H9 (cell line): Measurements from ENCODE around the gene MAML3. TPM values are rescaled to one million over a fixed set of nuclear protein-coding genes. Genes with fewer than 3 reads are reported as not detected.

Source experiments
- DNase-seq: peaks from one replicate; pipeline ENCODE4 v3.0.0-alpha.2; 2017
- H2AFZ ChIP-seq: one replicate; pipeline ENCODE4 v1.6.1; 2013; ENCODE audit warnings: mild to moderate bottlenecking, low read length, control low read depth, moderate library complexity
- H2AK5ac ChIP-seq: 2 replicates; pipeline ENCODE4 v1.6.1; 2013; ENCODE audit warnings: low read length, control low read depth, mixed read lengths; ENCODE audit not compliant: insufficient read length
- H2BK120ac ChIP-seq: one replicate; pipeline ENCODE4 v1.6.1; 2013; ENCODE audit warnings: low read depth, mild to moderate bottlenecking, low read length, control low read depth, inconsistent platforms; ENCODE audit not compliant: poor library complexity, severe bottlenecking
- H2BK12ac ChIP-seq: 2 replicates; pipeline ENCODE4 v1.6.1; 2013; ENCODE audit warnings: low read length, control low read depth, mixed read lengths, low read depth; ENCODE audit not compliant: insufficient read length
- H2BK15ac ChIP-seq: 2 replicates; pipeline ENCODE4 v1.6.1; 2013; ENCODE audit warnings: low read depth, low read length, control low read depth
- H2BK20ac ChIP-seq: one replicate; pipeline ENCODE4 v1.6.1; 2013; ENCODE audit warnings: low read depth, mild to moderate bottlenecking, low read length, control low read depth, inconsistent platforms; ENCODE audit not compliant: poor library complexity, severe bottlenecking
- H2BK5ac ChIP-seq: 2 replicates; pipeline ENCODE4 v1.6.1; 2013; ENCODE audit warnings: low read length, control low read depth, mixed read lengths; ENCODE audit not compliant: insufficient read length
- H3K14ac ChIP-seq: 2 replicates; pipeline ENCODE4 v1.6.1; 2013; ENCODE audit warnings: low read length, control low read depth; ENCODE audit not compliant: insufficient read depth
- H3K18ac ChIP-seq: 2 replicates; pipeline ENCODE4 v1.6.1; 2013; ENCODE audit warnings: low read depth, mild to moderate bottlenecking, mixed read lengths, low read length, control low read depth; ENCODE audit not compliant: insufficient read length
- H3K23ac ChIP-seq: 2 replicates; pipeline ENCODE4 v1.6.1; 2013; ENCODE audit warnings: low read length, control low read depth, mixed read lengths, low read depth; ENCODE audit not compliant: insufficient read length
- H3K23me2 ChIP-seq: 2 replicates; pipeline ENCODE4 v1.6.1; 2013; ENCODE audit warnings: low read depth, mild to moderate bottlenecking, mixed read lengths, low read length, control low read depth; ENCODE audit not compliant: insufficient read length, poor library complexity, severe bottlenecking
- H3K27ac ChIP-seq: 2 replicates; pipeline ENCODE4 v1.5.1; 2013; ENCODE audit warnings: low read length, control low read depth, mixed read lengths, low read depth; ENCODE audit not compliant: insufficient read length
- H3K27me3 ChIP-seq: 2 replicates; pipeline ENCODE4 v1.6.1; 2013; ENCODE audit warnings: low read length, control low read depth, inconsistent platforms; ENCODE audit not compliant: insufficient read depth
- H3K4ac ChIP-seq: 2 replicates; pipeline ENCODE4 v1.6.1; 2013; ENCODE audit warnings: low read depth, mild to moderate bottlenecking, control low read depth, inconsistent platforms, low read length, moderate library complexity
- H3K4me1 ChIP-seq: 2 replicates; pipeline ENCODE4 v1.6.1; 2013; ENCODE audit warnings: low read length, control low read depth, inconsistent platforms; ENCODE audit not compliant: insufficient read depth
- H3K4me2 ChIP-seq: 2 replicates; pipeline ENCODE4 v1.6.1; 2013; ENCODE audit warnings: low read length, control low read depth, mixed read lengths; ENCODE audit not compliant: insufficient read length, insufficient read depth
- H3K56ac ChIP-seq: 2 replicates; pipeline ENCODE4 v1.6.1; 2013; ENCODE audit warnings: low read depth, mild to moderate bottlenecking, mixed read lengths, low read length, control low read depth; ENCODE audit not compliant: insufficient read length
- H3K79me1 ChIP-seq: 2 replicates; pipeline ENCODE4 v1.6.1; 2013; ENCODE audit warnings: low read depth, mild to moderate bottlenecking, moderate library complexity, low read length, control low read depth, inconsistent platforms; ENCODE audit not compliant: insufficient read depth, poor library complexity, severe bottlenecking
- H3K79me2 ChIP-seq: 2 replicates; pipeline ENCODE4 v1.6.1; 2013; ENCODE audit warnings: low read length, control low read depth, inconsistent platforms; ENCODE audit not compliant: insufficient read depth
- H3K9ac ChIP-seq: 2 replicates; pipeline ENCODE4 v1.6.1; 2013; ENCODE audit warnings: low read length, control low read depth, mixed read lengths; ENCODE audit not compliant: insufficient read length; ENCODE audit errors: extremely low read depth
- H3K9me3 ChIP-seq: one replicate; pipeline ENCODE4 v1.6.1; 2013; ENCODE audit warnings: low read depth, low read length, inconsistent platforms; ENCODE audit not compliant: control insufficient read depth
- H3T11ph ChIP-seq: one replicate; pipeline ENCODE4 v1.6.1; 2013; ENCODE audit warnings: mild to moderate bottlenecking, low read length, control low read depth, inconsistent platforms
- H4K20me1 ChIP-seq: one replicate; pipeline ENCODE4 v1.6.1; 2013; ENCODE audit not compliant: control insufficient read depth, insufficient read length, insufficient read depth
- H4K5ac ChIP-seq: 2 replicates; pipeline ENCODE4 v1.6.1; 2013; ENCODE audit warnings: low read depth, mild to moderate bottlenecking, mixed read lengths, low read length, control low read depth; ENCODE audit not compliant: insufficient read length
- H4K8ac ChIP-seq: replicated peaks from 2 replicates; pipeline ENCODE4 v1.6.1; 2013; ENCODE audit warnings: low read length, control low read depth, mixed read lengths, low read depth; ENCODE audit not compliant: insufficient read length
- H4K91ac ChIP-seq: 2 replicates; pipeline ENCODE4 v1.6.1; 2013; ENCODE audit warnings: low read depth, mild to moderate bottlenecking, moderate library complexity, mixed read lengths, low read length, control low read depth; ENCODE audit not compliant: insufficient read length
- H3K27ac Mint-ChIP-seq, 3 experiments: 2 replicates in 2 of 3; 3 replicates in 1 of 3; pipeline ENCODE4 v1.8.0; 2020 to 2021; ENCODE audit warnings: mixed read lengths in 3 of 3, mild to moderate bottlenecking in 1 of 3, moderate library complexity in 1 of 3
- H3K27me3 Mint-ChIP-seq: 2 replicates; pipeline ENCODE4 v1.8.0; 2021; ENCODE audit warnings: low read depth, mild to moderate bottlenecking, moderate library complexity, mixed read lengths
- H3K36me3 Mint-ChIP-seq, 3 experiments: 2 replicates in 2 of 3; 3 replicates in 1 of 3; pipeline ENCODE4 v1.8.0; 2020 to 2021; ENCODE audit warnings: low read depth in 3 of 3, mixed read lengths in 3 of 3; ENCODE audit not compliant: insufficient read depth in 1 of 3
- H3K4me1 Mint-ChIP-seq, 2 experiments: 2 replicates each; pipeline ENCODE4 v1.8.0; 2020; ENCODE audit warnings: mixed read lengths in 2 of 2
- H3K4me3 Mint-ChIP-seq, 2 experiments: 2 replicates in 1 of 2; 3 replicates in 1 of 2; pipeline ENCODE4 v1.8.0; 2020 to 2021; ENCODE audit warnings: mild to moderate bottlenecking in 2 of 2, mixed read lengths in 2 of 2, moderate library complexity in 1 of 2
- H3K9me3 Mint-ChIP-seq, 2 experiments: 2 replicates in 1 of 2; 3 replicates in 1 of 2; pipeline ENCODE4 v1.8.0; 2020; ENCODE audit warnings: mild to moderate bottlenecking in 2 of 2, mixed read lengths in 2 of 2, moderate library complexity in 1 of 2
- WGBS: extraction: QIAGEN DNeasy Blood & Tissue Kit; methylation state at CpG from one replicate; pipeline ENCODE4 v1.1.7; 2013; ENCODE audit warnings: missing lambda C conversion rate, low lambda C conversion rate, mixed read lengths; ENCODE audit not compliant: insufficient read length; ENCODE audit errors: extremely low coverage; 5-methylcytosine and 5-hydroxymethylcytosine counted together
- total RNA-seq: library from RNA; stranded (reverse); gene quantifications from 2 replicates; pipeline ENCODE4 v1.2.1, GENCODE V29; 2021
- TF ChIP-seq, protein P1 (sequence below): fragments of 200-600 bp; sonication (generic); conservative IDR thresholded peaks from 3 replicates; pipeline ENCODE4 v1.8.0; 2021; ENCODE audit warnings: antibody characterized with exemption, mild to moderate bottlenecking

The MAML3 gene
- total RNA-seq, 1 experiment from 2014 or later: 3.9 TPM

DNA sequence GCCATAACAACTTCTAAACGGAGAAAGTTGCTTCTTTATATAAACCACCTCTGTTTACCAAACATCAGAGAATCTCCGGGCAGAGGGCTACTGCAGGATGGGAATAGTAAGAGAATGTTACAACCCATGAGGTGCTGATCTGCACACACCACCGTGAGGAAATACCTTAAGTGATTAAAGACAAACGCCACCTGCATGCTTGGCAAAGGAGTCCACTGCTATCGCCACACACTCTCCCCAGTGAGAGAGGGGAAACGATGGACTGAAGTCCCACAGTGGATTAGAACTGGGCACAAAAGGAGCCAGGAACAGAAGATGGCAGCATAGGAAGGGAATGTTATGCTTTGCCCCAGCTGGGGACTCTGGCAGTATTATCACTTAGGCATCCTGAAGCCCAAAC lies 15.6 kb downstream of the MAML3 start:
- Histone ChIP-seq H3K4ac (no peak overlapping the region), H3K79me2 (no peaks in the 10 kb centered on the region), H3K23ac (no peak overlapping the region), H3K14ac (no peak overlapping the region), H3K56ac (no peak overlapping the region), H2BK12ac (no peak overlapping the region), H4K5ac (no peak overlapping the region), H2BK20ac (no peak overlapping the region), H3K4me1 (peaks cover 15% of the 10 kb centered on the region), H3K79me1 (no peaks in the 10 kb centered on the region), H4K8ac (no peak overlapping the region), H3K9me3 (no peaks in the 10 kb centered on the region), H2BK15ac (no peak overlapping the region), H3K23me2 (no peaks in the 10 kb centered on the region), H3K9ac (no peak overlapping the region), H3K27ac (no peak overlapping the region), H2AFZ (no peak overlapping the region), H2AK5ac (no peak overlapping the region), H2BK120ac (no peak overlapping the region), H3T11ph (no peak overlapping the region), H3K18ac (no peak overlapping the region), H3K4me2 (no peak overlapping the region), H2BK5ac (no peak overlapping the region), H3K27me3 (no peaks in the 10 kb centered on the region), H4K20me1 (no peaks in the 10 kb centered on the region), H4K91ac (no peak overlapping the region)
- Mint-ChIP-seq H3K4me3 (no peak overlapping the region), H3K27ac (peak overlapping the region in 2 of 3 experiments; percentile 58 to 63; a peak in 1 of 7 replicates), H3K36me3 (peaks cover 0 to 5% (median 0%) of the 10 kb centered on the region in 3 experiments; a peak in 2 of 7 replicates), H3K9me3 (no peaks in the 10 kb centered on the region), H3K4me1 (peaks cover 35 to 37% of the 10 kb centered on the region in 2 experiments), H3K27me3 (no peaks in the 10 kb centered on the region)
- no peak for DNase-seq
- no CpG with 5 or more reads among the region's 6 CpGs for WGBS
- TF ChIP-seq, protein P1, sequence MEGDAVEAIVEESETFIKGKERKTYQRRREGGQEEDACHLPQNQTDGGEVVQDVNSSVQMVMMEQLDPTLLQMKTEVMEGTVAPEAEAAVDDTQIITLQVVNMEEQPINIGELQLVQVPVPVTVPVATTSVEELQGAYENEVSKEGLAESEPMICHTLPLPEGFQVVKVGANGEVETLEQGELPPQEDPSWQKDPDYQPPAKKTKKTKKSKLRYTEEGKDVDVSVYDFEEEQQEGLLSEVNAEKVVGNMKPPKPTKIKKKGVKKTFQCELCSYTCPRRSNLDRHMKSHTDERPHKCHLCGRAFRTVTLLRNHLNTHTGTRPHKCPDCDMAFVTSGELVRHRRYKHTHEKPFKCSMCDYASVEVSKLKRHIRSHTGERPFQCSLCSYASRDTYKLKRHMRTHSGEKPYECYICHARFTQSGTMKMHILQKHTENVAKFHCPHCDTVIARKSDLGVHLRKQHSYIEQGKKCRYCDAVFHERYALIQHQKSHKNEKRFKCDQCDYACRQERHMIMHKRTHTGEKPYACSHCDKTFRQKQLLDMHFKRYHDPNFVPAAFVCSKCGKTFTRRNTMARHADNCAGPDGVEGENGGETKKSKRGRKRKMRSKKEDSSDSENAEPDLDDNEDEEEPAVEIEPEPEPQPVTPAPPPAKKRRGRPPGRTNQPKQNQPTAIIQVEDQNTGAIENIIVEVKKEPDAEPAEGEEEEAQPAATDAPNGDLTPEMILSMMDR: no peak
